ENCODE data around the gene NOG.

NOG gene

GRCh38 chr17:56638591-56639051, 45.1 kb downstream of the NOG start:
- in situ Hi-C loops (cut with MboI; ENCODE audit: low sequenced_read_pairs, unreplicated experiment), result no loop called here
- DNase-seq (ENCODE audit: low spot score), result no peak
- TF ChIP-seq CTCF (IDR thresholded peaks at IDR 0.05; ENCODE audit: borderline replicate concordance, control extremely low read depth, extremely low read depth, insufficient read depth, missing control alignments), result no peak

GRCh38 chr17:56639517-56639916, 46.0 kb downstream of the NOG start:
- DNase-seq (ENCODE audit: low spot score), result no peak
- TF ChIP-seq CTCF (IDR thresholded peaks at IDR 0.05; ENCODE audit: borderline replicate concordance, control extremely low read depth, extremely low read depth, insufficient read depth, missing control alignments), result no peak

DNA sequence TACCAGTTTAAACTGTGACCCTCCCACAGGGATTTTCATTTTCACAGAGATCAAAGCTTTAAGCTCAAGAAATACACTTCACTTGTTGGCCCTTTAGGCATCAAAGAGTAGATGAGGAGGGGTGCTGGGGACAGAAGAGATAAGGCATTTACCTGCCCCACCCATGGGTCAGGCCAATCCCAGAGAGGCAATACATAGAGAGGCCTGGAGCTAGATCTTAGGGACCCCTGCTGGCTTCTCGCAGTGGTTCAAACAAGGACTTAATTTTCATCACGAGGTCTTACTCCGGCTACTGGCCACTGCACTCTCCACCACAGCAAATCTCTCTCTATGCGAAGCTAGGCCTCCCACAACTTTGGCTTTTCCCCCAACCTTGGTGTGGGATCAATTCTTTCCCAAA, 46.6 kb downstream of the NOG start:
- DNase-seq (ENCODE audit: low spot score), result no peak
- in situ Hi-C loops (cut with MboI; ENCODE audit: low sequenced_read_pairs, unreplicated experiment), result no loop called here
- TF ChIP-seq CTCF (IDR thresholded peaks at IDR 0.05; ENCODE audit: borderline replicate concordance, control extremely low read depth, extremely low read depth, insufficient read depth, missing control alignments), result no peak

More at GRCh38 chr17:56639517-56639916, 46.0 kb downstream of the NOG start:
- in situ Hi-C loops (cut with MboI; ENCODE audit: low sequenced_read_pairs, unreplicated experiment), result no loop called here

DNA sequence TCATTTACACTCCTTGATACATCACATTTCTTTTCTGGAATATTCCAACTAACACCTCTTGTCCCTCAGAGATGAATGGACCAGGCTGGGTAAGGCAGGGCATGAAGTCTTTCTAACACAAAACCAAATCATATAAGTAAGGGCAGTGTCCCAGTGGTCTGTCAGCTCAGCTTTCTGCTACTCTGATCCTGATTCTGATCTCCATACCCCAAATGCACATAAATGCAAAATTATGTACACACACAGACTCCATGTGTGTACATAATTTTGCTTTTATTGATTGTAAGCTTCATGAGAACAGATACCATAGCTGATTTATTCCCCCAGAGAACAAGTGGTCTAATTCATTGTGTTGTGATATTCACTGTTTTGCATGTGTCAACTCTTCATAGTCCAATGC, 47.9 kb downstream of the NOG start:
- in situ Hi-C loops (cut with MboI; ENCODE audit: low sequenced_read_pairs, unreplicated experiment), result no loop called here
- no peak for TF ChIP-seq CTCF (IDR thresholded peaks at IDR 0.05; ENCODE audit: borderline replicate concordance, control extremely low read depth, extremely low read depth, insufficient read depth, missing control alignments)
- DNase-seq (ENCODE audit: low spot score), result no peak

DNA sequence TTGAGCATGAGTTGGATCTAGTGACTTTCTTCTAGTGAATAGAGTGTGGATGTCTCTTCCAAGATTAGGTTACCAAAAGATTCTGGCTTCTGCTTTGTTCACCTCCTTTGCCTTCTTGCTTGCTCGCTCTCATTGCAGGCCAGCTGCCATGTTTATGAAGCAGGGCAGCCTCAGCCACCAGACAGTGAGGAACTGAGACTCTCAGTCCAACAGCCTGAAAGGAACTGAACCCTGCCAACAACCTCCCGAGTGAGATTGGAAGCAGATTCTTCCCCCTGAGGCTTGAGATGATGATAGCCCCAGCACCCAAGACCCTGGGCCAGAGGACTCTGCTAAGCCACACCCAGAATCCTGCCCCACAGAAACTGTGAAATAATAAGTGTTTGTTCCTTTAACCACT, 48.4 kb downstream of the NOG start:
- in situ Hi-C loops (cut with MboI; ENCODE audit: low sequenced_read_pairs, unreplicated experiment), result no loop called here
- no peak for TF ChIP-seq CTCF (IDR thresholded peaks at IDR 0.05; ENCODE audit: borderline replicate concordance, control extremely low read depth, extremely low read depth, insufficient read depth, missing control alignments)
- DNase-seq (ENCODE audit: low spot score), result no peak

- no peak for DNase-seq (ENCODE audit: low spot score)
- in situ Hi-C loops (cut with MboI; ENCODE audit: low sequenced_read_pairs, unreplicated experiment), result no loop called here
- no peak for TF ChIP-seq CTCF (IDR thresholded peaks at IDR 0.05; ENCODE audit: borderline replicate concordance, control extremely low read depth, extremely low read depth, insufficient read depth, missing control alignments)
Measured at GRCh38 chr17:56642424-56642823, 48.9 kb downstream of the NOG start.
